DOHH2 (cell line): ENCODE measurements around the gene WARS2.

Source experiments
- EZH2phosphoT487 ChIP-seq: fragments of 200-600 bp; sonication (generic); IDR thresholded peaks from 2 replicates; pipeline ENCODE4 v1.6.1; 2017; ENCODE audit warnings: borderline replicate concordance, mild to moderate bottlenecking, antibody characterized with exemption, low read length, moderate library complexity, mixed read lengths
- TF ChIP-seq, protein P1 (sequence below): fragments of 200-600 bp; sonication (generic); IDR thresholded peaks from one replicate; pipeline ENCODE4 v1.5.1; 2014; ENCODE audit warnings: antibody characterized with exemption, mild to moderate bottlenecking, low read depth, low read length; ENCODE audit not compliant: poor library complexity, severe bottlenecking

DNA sequence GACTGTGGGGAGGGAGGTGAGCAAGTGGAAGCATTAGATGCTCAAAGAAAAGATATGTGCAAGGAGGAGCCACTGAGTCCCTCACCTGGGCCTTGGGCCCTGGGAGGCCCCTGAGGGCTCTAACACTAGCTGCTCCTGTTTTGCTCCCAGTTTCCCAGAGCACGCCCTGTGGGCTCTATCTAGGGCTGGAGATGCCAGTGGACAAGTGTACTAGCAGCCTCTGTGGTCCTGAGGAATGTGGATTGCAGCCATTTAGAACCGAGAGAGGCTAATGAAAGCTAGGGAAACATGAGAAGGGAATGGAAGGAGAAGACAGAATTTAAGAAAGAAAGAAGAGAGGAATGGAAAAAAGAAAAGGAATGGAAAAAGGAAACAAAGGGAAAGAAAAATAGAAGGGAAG lies 142.3 kb downstream of the WARS2 start:
- TF ChIP-seq, protein P1, sequence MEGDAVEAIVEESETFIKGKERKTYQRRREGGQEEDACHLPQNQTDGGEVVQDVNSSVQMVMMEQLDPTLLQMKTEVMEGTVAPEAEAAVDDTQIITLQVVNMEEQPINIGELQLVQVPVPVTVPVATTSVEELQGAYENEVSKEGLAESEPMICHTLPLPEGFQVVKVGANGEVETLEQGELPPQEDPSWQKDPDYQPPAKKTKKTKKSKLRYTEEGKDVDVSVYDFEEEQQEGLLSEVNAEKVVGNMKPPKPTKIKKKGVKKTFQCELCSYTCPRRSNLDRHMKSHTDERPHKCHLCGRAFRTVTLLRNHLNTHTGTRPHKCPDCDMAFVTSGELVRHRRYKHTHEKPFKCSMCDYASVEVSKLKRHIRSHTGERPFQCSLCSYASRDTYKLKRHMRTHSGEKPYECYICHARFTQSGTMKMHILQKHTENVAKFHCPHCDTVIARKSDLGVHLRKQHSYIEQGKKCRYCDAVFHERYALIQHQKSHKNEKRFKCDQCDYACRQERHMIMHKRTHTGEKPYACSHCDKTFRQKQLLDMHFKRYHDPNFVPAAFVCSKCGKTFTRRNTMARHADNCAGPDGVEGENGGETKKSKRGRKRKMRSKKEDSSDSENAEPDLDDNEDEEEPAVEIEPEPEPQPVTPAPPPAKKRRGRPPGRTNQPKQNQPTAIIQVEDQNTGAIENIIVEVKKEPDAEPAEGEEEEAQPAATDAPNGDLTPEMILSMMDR, result no peak
- TF ChIP-seq EZH2phosphoT487, result no peak
